ENCODE data around the gene SOX18.

SOX18 gene

GRCh38 chr20:64040231-64041039, 9.0 kb downstream of the SOX18 start:
- H3K36me3 Mint-ChIP-seq (ENCODE audit: insufficient read depth) = peaks cover 11% of the 10 kb centered on the region
- H3K27me3 Mint-ChIP-seq = no peaks in the 10 kb centered on the region
- H3K4me1 Mint-ChIP-seq = peaks cover 42% of the 10 kb centered on the region
- H3K27ac Mint-ChIP-seq (ENCODE audit: low read depth) = peak overlapping the region; percentile 23
- ATAC-seq (replicated peaks; ENCODE audit: extremely low read depth, poor library complexity, severe bottlenecking) = no peak
- DNase-seq (ENCODE audit: low spot score in 2 of 2) = no peak
- peak overlapping the region; percentile 73 for H3K4me3 Mint-ChIP-seq
- no peaks in the 10 kb centered on the region for H3K9me3 Mint-ChIP-seq

- Mint-ChIP-seq H3K27me3 (no peaks in the 10 kb centered on the region), H3K36me3 (ENCODE audit: insufficient read depth) (peaks cover 14% of the 10 kb centered on the region), H3K4me3 (peak overlapping the region; percentile 73), H3K9me3 (no peaks in the 10 kb centered on the region), H3K4me1 (peaks cover 48% of the 10 kb centered on the region), H3K27ac (ENCODE audit: low read depth) (peak overlapping the region; percentile 23)
- ATAC-seq (replicated peaks; ENCODE audit: extremely low read depth, poor library complexity, severe bottlenecking) (no peak), DNase-seq (ENCODE audit: low spot score in 2 of 2) (no peak)
Observed at GRCh38 chr20:64039293-64040160, 9.9 kb downstream of the SOX18 start.

GRCh38 chr20:64038565-64039292, 10.7 kb downstream of the SOX18 start:
- no peak overlapping the region for H3K27ac Mint-ChIP-seq (ENCODE audit: low read depth)
- ATAC-seq (replicated peaks; ENCODE audit: extremely low read depth, poor library complexity, severe bottlenecking) = peak; percentile 69
- peak overlapping the region; percentile 73 for H3K4me3 Mint-ChIP-seq
- H3K27me3 Mint-ChIP-seq = no peaks in the 10 kb centered on the region
- peak; percentile 64 to 68 for DNase-seq (ENCODE audit: low spot score in 2 of 2)
- H3K36me3 Mint-ChIP-seq (ENCODE audit: insufficient read depth) = peaks cover 15% of the 10 kb centered on the region
- no peaks in the 10 kb centered on the region for H3K9me3 Mint-ChIP-seq
- H3K4me1 Mint-ChIP-seq = peaks cover 56% of the 10 kb centered on the region

GRCh38 chr20:64038224-64038564, 11.2 kb downstream of the SOX18 start:
- DNase-seq (ENCODE audit: low spot score in 2 of 2) (no peak), ATAC-seq (replicated peaks; ENCODE audit: extremely low read depth, poor library complexity, severe bottlenecking) (peak; percentile 11)
- Mint-ChIP-seq H3K27me3 (no peaks in the 10 kb centered on the region), H3K9me3 (no peaks in the 10 kb centered on the region), H3K27ac (ENCODE audit: low read depth) (no peak overlapping the region), H3K4me1 (peaks cover 58% of the 10 kb centered on the region), H3K36me3 (ENCODE audit: insufficient read depth) (peaks cover 17% of the 10 kb centered on the region), H3K4me3 (peak overlapping the region; percentile 73)

- H3K27ac Mint-ChIP-seq (ENCODE audit: low read depth) = no peak overlapping the region
- peaks cover 63% of the 10 kb centered on the region for H3K4me1 Mint-ChIP-seq
Observed at GRCh38 chr20:64037498-64038213, 11.8 kb downstream of the SOX18 start.

GRCh38 chr20:64037199-64037497, 12.3 kb downstream of the SOX18 start:
- H3K27ac Mint-ChIP-seq (ENCODE audit: low read depth) = peak overlapping the region; percentile 29
- peaks cover 65% of the 10 kb centered on the region for H3K4me1 Mint-ChIP-seq
- no peaks in the 10 kb centered on the region for H3K9me3 Mint-ChIP-seq
- H3K4me3 Mint-ChIP-seq = peak overlapping the region; percentile 73
- peaks cover 20% of the 10 kb centered on the region for H3K36me3 Mint-ChIP-seq (ENCODE audit: insufficient read depth)
- DNase-seq (ENCODE audit: low spot score in 2 of 2) = no peak
- no peaks in the 10 kb centered on the region for H3K27me3 Mint-ChIP-seq
- no peak for ATAC-seq (replicated peaks; ENCODE audit: extremely low read depth, poor library complexity, severe bottlenecking)

More at GRCh38 chr20:64037498-64038213, 11.8 kb downstream of the SOX18 start:
- Mint-ChIP-seq H3K36me3 (ENCODE audit: insufficient read depth) (peaks cover 17% of the 10 kb centered on the region), H3K27me3 (no peaks in the 10 kb centered on the region), H3K4me3 (peak overlapping the region; percentile 73), H3K9me3 (no peaks in the 10 kb centered on the region)
- ATAC-seq (replicated peaks; ENCODE audit: extremely low read depth, poor library complexity, severe bottlenecking) = no peak
- no peak for DNase-seq (ENCODE audit: low spot score in 2 of 2)

- Mint-ChIP-seq H3K27me3 (no peaks in the 10 kb centered on the region), H3K4me1 (peaks cover 62% of the 10 kb centered on the region), H3K9me3 (no peaks in the 10 kb centered on the region), H3K4me3 (peak overlapping the region; percentile 73), H3K36me3 (ENCODE audit: insufficient read depth) (peaks cover 20% of the 10 kb centered on the region), H3K27ac (ENCODE audit: low read depth) (peak overlapping the region; percentile 29)
- DNase-seq (ENCODE audit: low spot score in 2 of 2) = no peak
- ATAC-seq (replicated peaks; ENCODE audit: extremely low read depth, poor library complexity, severe bottlenecking) = no peak
Observed at GRCh38 chr20:64036346-64037198, 12.9 kb downstream of the SOX18 start.

- no peaks in the 10 kb centered on the region for H3K27me3 Mint-ChIP-seq
- H3K9me3 Mint-ChIP-seq = no peaks in the 10 kb centered on the region
- H3K4me3 Mint-ChIP-seq = peak within 1 kb of the TSS; percentile 73
- peak within 1 kb of the TSS; percentile 77 for H3K27ac Mint-ChIP-seq (ENCODE audit: low read depth)
- H3K36me3 Mint-ChIP-seq (ENCODE audit: insufficient read depth) = peaks cover 24% of the 10 kb centered on the region
- DNase-seq (ENCODE audit: low spot score in 2 of 2) (no peak), ATAC-seq (replicated peaks; ENCODE audit: extremely low read depth, poor library complexity, severe bottlenecking) (no peak)
- H3K4me1 Mint-ChIP-seq = peaks cover 62% of the 10 kb centered on the region
Observed at GRCh38 chr20:64035933-64036345, 13.5 kb downstream of the SOX18 start, which contains the start of gene C20orf204. Gene C20orf204 (plus strand): TSS chr20:64036182. CDS start chr20:64036324, 142 bp downstream.

GRCh38 chr20:64035066-64035932, 14.1 kb downstream of the SOX18 start:
- no peaks in the 10 kb centered on the region for H3K27me3 Mint-ChIP-seq
- no peaks in the 10 kb centered on the region for H3K9me3 Mint-ChIP-seq
- H3K4me3 Mint-ChIP-seq = peak overlapping the region; percentile 70
- peaks cover 62% of the 10 kb centered on the region for H3K4me1 Mint-ChIP-seq
- DNase-seq (ENCODE audit: low spot score in 2 of 2) (peak in 1 of 2 donors; percentile 41), ATAC-seq (replicated peaks; ENCODE audit: extremely low read depth, poor library complexity, severe bottlenecking) (peak; percentile 61)
- H3K36me3 Mint-ChIP-seq (ENCODE audit: insufficient read depth) = peaks cover 27% of the 10 kb centered on the region
- peak overlapping the region; percentile 77 for H3K27ac Mint-ChIP-seq (ENCODE audit: low read depth)

- H3K27ac Mint-ChIP-seq (ENCODE audit: low read depth) = peak overlapping the region; percentile 77
- H3K9me3 Mint-ChIP-seq = no peaks in the 10 kb centered on the region
- no peaks in the 10 kb centered on the region for H3K27me3 Mint-ChIP-seq
- H3K36me3 Mint-ChIP-seq (ENCODE audit: insufficient read depth) = peaks cover 37% of the 10 kb centered on the region
- ATAC-seq (replicated peaks; ENCODE audit: extremely low read depth, poor library complexity, severe bottlenecking) (no peak), DNase-seq (ENCODE audit: low spot score in 2 of 2) (no peak)
- peak overlapping the region; percentile 70 for H3K4me3 Mint-ChIP-seq
- peaks cover 51% of the 10 kb centered on the region for H3K4me1 Mint-ChIP-seq
Observed at GRCh38 chr20:64033981-64034493, 15.4 kb downstream of the SOX18 start.

Data from central memory CD8-positive, alpha-beta T cell (primary cell).